HepG2 (cell line): ENCODE results near the gene HSPA5. TPM values are rescaled to one million over a fixed set of nuclear protein-coding genes. Genes with fewer than 3 reads are reported as not detected.

ENCODE experiments used
- CBX2 ChIP-seq, 2 experiments: fragments of 200-600 bp in 1 of 2; sonication (generic); formaldehyde crosslinking in 1 of 2; IDR thresholded peaks; 2 replicates each; pipeline versions ENCODE4 v1.7.0 to v1.8.1; 2018 to 2022; ENCODE audit warnings: low read depth in 2 of 2, low read length in 1 of 2, mild to moderate bottlenecking in 1 of 2, missing genetic modification reagents in 1 of 2
- FOXC1 ChIP-seq: sonication (generic); formaldehyde crosslinking; IDR thresholded peaks from 2 replicates; pipeline ENCODE4 v1.8.0; 2022; ENCODE audit warnings: mild to moderate bottlenecking, missing genetic modification reagents, borderline replicate concordance
- HOXA5 ChIP-seq: sonication (generic); formaldehyde crosslinking; IDR thresholded peaks from 2 replicates; pipeline ENCODE4 v1.4.0; 2020; ENCODE audit warnings: missing genetic modification reagents
- KDM3A ChIP-seq: IDR thresholded peaks from 2 replicates; pipeline ENCODE4 v1.6.1; 2018; ENCODE audit warnings: low read depth, missing compliant biosample characterization
- KLF12 ChIP-seq: sonication (generic); formaldehyde crosslinking; IDR thresholded peaks from 2 replicates; pipeline ENCODE4 v1.4.0; 2020; ENCODE audit warnings: missing genetic modification reagents, borderline replicate concordance
- MED13 ChIP-seq: sonication (generic); formaldehyde crosslinking; IDR thresholded peaks from 2 replicates; pipeline ENCODE4 v1.5.0; 2020; ENCODE audit warnings: missing genetic modification reagents
- PHB2 ChIP-seq: fragments of 450-650 bp; IDR thresholded peaks from 2 replicates; pipeline ENCODE4 v1.6.1; 2018; ENCODE audit not compliant: partially characterized antibody
- SMAD3 ChIP-seq: sonication (generic); formaldehyde crosslinking; IDR thresholded peaks from 2 replicates; pipeline ENCODE4 v1.4.0; 2020; ENCODE audit warnings: missing genetic modification reagents
- SNAPC2 ChIP-seq: sonication (generic); formaldehyde crosslinking; IDR thresholded peaks from 2 replicates; pipeline ENCODE4 v1.8.1; 2022; ENCODE audit warnings: mild to moderate bottlenecking, missing genetic modification reagents
- SP140L ChIP-seq: sonication (generic); formaldehyde crosslinking; IDR thresholded peaks from 2 replicates; pipeline ENCODE4 v1.4.0; 2020; ENCODE audit warnings: missing genetic modification reagents, borderline replicate concordance
- SSRP1 ChIP-seq: IDR thresholded peaks from 2 replicates; pipeline ENCODE4 v1.6.1; 2016; ENCODE audit warnings: control low read depth
- TEAD2 ChIP-seq: sonication (generic); formaldehyde crosslinking; IDR thresholded peaks from 2 replicates; pipeline ENCODE4 v1.9.0; 2021; ENCODE audit warnings: missing genetic modification reagents
- ZBTB7B ChIP-seq: sonication (generic); formaldehyde crosslinking; IDR thresholded peaks from 2 replicates; pipeline ENCODE4 v1.4.0; 2020; ENCODE audit warnings: missing genetic modification reagents
- ZNF10 ChIP-seq: sonication (generic); formaldehyde crosslinking; IDR thresholded peaks from 2 replicates; pipeline ENCODE4 v1.4.0; 2020; ENCODE audit warnings: mild to moderate bottlenecking, low read depth, missing genetic modification reagents, borderline replicate concordance
- ZNF101 ChIP-seq: sonication (generic); formaldehyde crosslinking; IDR thresholded peaks from 2 replicates; pipeline ENCODE4 v1.4.0; 2020; ENCODE audit warnings: mild to moderate bottlenecking, low read depth, missing genetic modification reagents, borderline replicate concordance
- ZNF235 ChIP-seq: sonication (generic); formaldehyde crosslinking; IDR thresholded peaks from 2 replicates; pipeline ENCODE4 v1.8.1; 2023; ENCODE audit warnings: mild to moderate bottlenecking, missing genetic modification reagents, borderline replicate concordance
- ZNF879 ChIP-seq: sonication (generic); formaldehyde crosslinking; IDR thresholded peaks from 2 replicates; pipeline ENCODE4 v1.8.1; 2023; ENCODE audit warnings: missing genetic modification reagents
- ZSCAN25 ChIP-seq: sonication (generic); formaldehyde crosslinking; IDR thresholded peaks from 2 replicates; pipeline ENCODE4 v1.8.0; 2022; ENCODE audit warnings: mild to moderate bottlenecking, missing genetic modification reagents
- polyA plus RNA-seq, 8 experiments: library from polyadenylated mRNA; depleted of rRNA in 3 of 8; stranded (reverse) in 7 of 8; unstranded in 1 of 8; fragments of >200 nt; fragmentation: Illumina TruSeq in 4 of 8; extraction: Trizol in 4 of 8; gene quantifications; 2 replicates each; pipeline versions ENCODE4 v1.2.1 to v1.2.3, GENCODE V29; 2011 to 2016; ENCODE audit warnings: low read depth in 4 of 8, missing spikeins in 1 of 8, mixed read lengths in 1 of 8; ENCODE audit not compliant: insufficient read depth in 1 of 8
- total RNA-seq, 5 experiments: library from RNA; depleted of rRNA; stranded (reverse); fragments of >200 nt; fragmentation: Illumina TruSeq; extraction: Trizol; gene quantifications; 2 replicates each; pipeline ENCODE4 v1.2.3, GENCODE V29; 2016; ENCODE audit warnings: low read depth in 1 of 5
- TF ChIP-seq, protein P1 (sequence below): sonication (generic); formaldehyde crosslinking; IDR thresholded peaks from 2 replicates; pipeline ENCODE4 v1.9.0; 2021; ENCODE audit warnings: missing genetic modification reagents, borderline replicate concordance
- TF ChIP-seq, protein P2 (sequence below): sonication (generic); formaldehyde crosslinking; IDR thresholded peaks from 2 replicates; pipeline ENCODE4 v1.4.0; 2020; ENCODE audit warnings: mild to moderate bottlenecking, missing genetic modification reagents
- TF ChIP-seq, protein P3 (sequence below): sonication (generic); formaldehyde crosslinking; IDR thresholded peaks from 2 replicates; pipeline ENCODE4 v1.4.0; 2020; ENCODE audit warnings: mild to moderate bottlenecking, missing genetic modification reagents
- TF ChIP-seq, protein P4 (sequence below): sonication (generic); formaldehyde crosslinking; IDR thresholded peaks from 2 replicates; pipeline ENCODE4 v1.8.0; 2023; ENCODE audit warnings: mild to moderate bottlenecking, missing genetic modification reagents
- TF ChIP-seq, protein P5 (sequence below): sonication (generic); formaldehyde crosslinking; IDR thresholded peaks from 2 replicates; pipeline ENCODE4 v1.4.0; 2020; ENCODE audit warnings: missing genetic modification reagents

The HSPA5 gene
- total and polyA plus RNA-seq, 2 of the 13 experiments (the other 11 are each of a cell fraction or from before 2014, with no cell fraction given): 201 to 206 TPM

DNA sequence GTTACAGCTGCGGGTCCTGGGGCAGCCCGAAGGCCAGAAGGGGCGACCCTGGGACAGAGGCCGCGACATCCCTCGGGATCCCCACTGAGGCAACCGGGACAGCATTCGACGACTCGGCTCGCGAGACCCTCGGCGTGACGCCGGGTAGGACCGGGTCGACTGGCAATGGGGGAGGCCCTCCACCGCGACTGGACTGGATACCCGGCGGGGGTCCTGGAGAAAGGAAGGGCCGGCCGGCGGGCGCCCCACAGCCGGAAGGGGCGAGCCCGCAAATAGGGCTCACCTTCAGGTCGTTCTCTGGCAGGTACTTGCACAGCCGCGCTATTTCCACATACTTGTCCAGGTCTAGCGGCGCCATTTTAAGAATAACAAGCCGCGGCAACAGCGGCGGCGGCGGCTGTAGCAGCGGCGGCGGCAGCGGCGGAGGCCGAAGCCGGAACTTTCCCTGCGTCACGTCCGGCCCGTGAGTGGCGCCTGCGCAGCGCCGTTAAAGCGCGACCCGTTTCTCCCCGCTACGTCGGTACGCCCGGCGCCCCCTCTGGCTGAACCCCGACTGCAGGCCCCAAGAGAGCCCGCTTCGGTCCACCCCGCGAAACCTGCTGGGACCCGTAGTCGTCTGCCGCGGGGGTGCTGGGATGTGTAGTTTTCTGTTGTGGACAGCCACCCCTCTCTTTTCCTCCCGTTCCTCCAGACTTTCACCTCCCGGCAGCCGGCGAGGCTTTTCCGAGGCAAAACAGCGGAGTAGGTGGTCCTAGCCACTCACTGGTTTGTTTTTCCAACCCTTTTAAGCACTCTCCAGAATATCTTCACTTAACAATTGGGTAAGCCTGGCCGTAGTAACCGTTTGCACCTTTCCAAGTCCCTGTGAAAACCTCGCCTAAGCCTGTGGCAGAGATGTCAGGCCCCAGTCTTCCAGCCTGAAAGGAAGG lies 51.5 kb downstream of the HSPA5 start, which contains the start of gene PPP6C (continued):
- TF ChIP-seq KDM3A (CRISPR knock-in tag) (no peak; the same call in none of the 2 replicates), ZNF235 (no peak), FOXC1 (peak; percentile 70; the same call in 1 of the 2 replicates), SNAPC2 (no peak), ZNF101 (CRISPR knock-in tag) (no peak), PHB2 (no peak), HOXA5 (CRISPR knock-in tag) (no peak), ZNF879 (no peak), TEAD2 (CRISPR knock-in tag) (no peak), ZSCAN25 (no peak), CBX2 (IDR thresholded peaks at IDR 0.05; ENCODE audit: low read depth, low read length) (no peak), CBX2 (CRISPR knock-in tag; IDR thresholded peaks at IDR 0.05; ENCODE audit: low read depth) (no peak), ZBTB7B (CRISPR knock-in tag) (0 out of 2 replicates have a peak, but pooled peaks have one; percentile 40), SMAD3 (peak; percentile 93), KLF12 (CRISPR knock-in tag) (no peak), ZNF10 (no peak), SP140L (CRISPR knock-in tag) (no peak), SSRP1 (no peak), MED13 (CRISPR knock-in tag) (no peak)
- TF ChIP-seq, protein P1, sequence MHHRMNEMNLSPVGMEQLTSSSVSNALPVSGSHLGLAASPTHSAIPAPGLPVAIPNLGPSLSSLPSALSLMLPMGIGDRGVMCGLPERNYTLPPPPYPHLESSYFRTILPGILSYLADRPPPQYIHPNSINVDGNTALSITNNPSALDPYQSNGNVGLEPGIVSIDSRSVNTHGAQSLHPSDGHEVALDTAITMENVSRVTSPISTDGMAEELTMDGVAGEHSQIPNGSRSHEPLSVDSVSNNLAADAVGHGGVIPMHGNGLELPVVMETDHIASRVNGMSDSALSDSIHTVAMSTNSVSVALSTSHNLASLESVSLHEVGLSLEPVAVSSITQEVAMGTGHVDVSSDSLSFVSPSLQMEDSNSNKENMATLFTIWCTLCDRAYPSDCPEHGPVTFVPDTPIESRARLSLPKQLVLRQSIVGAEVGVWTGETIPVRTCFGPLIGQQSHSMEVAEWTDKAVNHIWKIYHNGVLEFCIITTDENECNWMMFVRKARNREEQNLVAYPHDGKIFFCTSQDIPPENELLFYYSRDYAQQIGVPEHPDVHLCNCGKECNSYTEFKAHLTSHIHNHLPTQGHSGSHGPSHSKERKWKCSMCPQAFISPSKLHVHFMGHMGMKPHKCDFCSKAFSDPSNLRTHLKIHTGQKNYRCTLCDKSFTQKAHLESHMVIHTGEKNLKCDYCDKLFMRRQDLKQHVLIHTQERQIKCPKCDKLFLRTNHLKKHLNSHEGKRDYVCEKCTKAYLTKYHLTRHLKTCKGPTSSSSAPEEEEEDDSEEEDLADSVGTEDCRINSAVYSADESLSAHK: no peak
- TF ChIP-seq, protein P2, sequence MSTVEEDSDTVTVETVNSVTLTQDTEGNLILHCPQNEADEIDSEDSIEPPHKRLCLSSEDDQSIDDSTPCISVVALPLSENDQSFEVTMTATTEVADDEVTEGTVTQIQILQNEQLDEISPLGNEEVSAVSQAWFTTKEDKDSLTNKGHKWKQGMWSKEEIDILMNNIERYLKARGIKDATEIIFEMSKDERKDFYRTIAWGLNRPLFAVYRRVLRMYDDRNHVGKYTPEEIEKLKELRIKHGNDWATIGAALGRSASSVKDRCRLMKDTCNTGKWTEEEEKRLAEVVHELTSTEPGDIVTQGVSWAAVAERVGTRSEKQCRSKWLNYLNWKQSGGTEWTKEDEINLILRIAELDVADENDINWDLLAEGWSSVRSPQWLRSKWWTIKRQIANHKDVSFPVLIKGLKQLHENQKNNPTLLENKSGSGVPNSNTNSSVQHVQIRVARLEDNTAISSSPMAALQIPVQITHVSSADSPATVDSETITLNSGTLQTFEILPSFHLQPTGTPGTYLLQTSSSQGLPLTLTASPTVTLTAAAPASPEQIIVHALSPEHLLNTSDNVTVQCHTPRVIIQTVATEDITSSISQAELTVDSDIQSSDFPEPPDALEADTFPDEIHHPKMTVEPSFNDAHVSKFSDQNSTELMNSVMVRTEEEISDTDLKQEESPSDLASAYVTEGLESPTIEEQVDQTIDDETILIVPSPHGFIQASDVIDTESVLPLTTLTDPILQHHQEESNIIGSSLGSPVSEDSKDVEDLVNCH (CRISPR knock-in tag): no peak
- TF ChIP-seq, protein P3, sequence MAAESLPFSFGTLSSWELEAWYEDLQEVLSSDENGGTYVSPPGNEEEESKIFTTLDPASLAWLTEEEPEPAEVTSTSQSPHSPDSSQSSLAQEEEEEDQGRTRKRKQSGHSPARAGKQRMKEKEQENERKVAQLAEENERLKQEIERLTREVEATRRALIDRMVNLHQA (CRISPR knock-in tag): no peak
- TF ChIP-seq, protein P4, sequence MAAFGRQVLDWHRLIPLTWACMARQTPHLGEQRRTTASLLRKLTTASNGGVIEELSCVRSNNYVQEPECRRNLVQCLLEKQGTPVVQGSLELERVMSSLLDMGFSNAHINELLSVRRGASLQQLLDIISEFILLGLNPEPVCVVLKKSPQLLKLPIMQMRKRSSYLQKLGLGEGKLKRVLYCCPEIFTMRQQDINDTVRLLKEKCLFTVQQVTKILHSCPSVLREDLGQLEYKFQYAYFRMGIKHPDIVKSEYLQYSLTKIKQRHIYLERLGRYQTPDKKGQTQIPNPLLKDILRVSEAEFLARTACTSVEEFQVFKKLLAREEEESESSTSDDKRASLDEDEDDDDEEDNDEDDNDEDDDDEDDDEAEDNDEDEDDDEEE (CRISPR knock-in tag): 0 out of 2 replicates have a peak, but pooled peaks have one; percentile 59
- TF ChIP-seq, protein P5, sequence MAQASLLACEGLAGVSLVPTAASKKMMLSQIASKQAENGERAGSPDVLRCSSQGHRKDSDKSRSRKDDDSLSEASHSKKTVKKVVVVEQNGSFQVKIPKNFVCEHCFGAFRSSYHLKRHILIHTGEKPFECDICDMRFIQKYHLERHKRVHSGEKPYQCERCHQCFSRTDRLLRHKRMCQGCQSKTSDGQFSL (CRISPR knock-in tag): no peak
